HG02588 (cell line): ENCODE measurements around the gene MAFG.

Experiments
- ATAC-seq: cut with Tn5 transposase; IDR thresholded peaks from one replicate; pipeline ENCODE4 v1.9.1; 2021; ENCODE audit warnings: mild to moderate bottlenecking, moderate library complexity; ENCODE audit not compliant: unreplicated experiment

Gene MAFG

DNA sequence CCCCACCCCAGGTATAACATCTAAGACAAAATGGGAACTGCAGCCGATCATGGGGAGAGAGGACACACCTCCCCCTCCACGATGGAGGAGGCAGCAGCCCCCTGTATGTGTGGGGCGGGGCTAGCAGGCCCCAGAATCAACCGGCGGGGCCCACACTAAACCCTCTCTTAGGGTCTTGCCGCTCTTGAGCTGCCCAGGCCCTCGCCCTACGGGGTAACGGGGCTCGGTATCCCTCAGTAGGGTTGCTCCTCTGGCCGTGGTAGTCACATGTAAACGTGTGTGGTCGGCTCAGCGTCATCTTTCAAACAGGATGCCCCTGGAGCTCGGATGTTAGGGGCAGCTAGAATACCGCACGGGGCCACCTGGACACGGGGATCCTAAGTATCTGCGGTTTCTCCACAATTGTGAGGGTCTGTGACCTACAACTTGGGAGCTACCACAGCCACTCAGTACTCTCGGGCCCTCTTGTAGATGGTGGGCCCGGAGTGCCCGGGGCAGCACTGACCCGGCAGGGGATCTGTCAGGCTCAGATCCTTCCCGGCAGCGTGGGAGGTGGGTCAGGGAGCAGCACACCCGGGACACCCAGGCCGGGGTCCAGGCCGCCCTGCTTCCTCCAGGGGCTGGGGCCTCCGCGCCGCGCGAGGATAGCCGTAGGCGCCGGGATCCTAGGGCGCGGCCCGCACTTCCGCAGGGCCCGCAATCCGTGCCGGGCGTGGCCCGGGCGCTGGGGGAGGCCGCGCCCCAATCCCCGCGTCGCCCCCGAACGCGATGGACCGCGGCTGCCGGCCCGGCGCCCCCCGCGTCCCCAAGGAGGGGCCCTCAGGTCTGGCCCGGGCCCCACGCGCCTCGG lies 57.2 kb downstream of the MAFG start:
- peak; percentile 6 for ATAC-seq

DNA sequence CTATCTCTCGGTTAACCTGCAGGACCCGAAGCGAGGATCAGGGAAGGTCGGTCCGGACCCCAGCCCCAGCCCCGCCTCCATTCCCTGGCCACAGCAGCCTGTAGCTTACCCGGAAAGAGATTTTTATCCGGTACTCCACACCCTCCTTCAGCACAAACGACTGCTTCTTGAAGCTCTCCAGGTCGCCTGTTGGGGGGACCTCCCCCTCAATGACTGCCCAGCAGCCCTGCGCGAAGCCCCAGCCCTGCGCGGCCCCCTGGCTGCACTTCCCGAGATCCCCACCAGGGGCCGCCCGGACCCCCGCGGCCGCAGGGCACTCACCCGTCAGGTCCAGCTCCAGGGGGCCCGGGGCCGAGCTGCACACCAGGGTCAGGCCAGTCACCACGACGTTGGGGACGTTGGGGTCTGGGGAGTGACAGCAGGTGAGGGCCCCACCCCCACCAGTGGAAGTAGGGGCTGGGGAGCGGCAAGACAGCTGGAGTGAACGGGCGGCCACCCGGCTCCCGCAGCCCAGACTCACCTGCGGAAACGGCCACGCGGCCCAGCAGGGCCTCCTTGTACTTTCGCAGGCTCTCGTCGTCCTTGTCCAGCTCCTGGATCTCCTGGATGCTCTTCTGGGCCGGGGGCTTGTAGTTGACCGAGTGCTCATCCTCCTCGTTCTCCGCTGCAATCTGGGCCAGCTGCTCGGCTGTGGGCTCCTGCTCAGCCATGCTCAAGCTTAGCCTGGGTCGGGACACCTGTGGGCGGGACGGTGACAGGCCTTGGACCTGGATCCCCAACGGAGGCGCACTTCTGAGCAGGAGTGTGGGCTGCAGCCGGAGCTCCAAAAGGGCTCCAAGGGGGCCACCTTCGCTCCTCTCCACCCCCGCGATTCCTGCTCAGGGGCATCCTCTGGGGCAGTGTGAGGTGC lies 58.1 kb downstream of the MAFG start:
- no peak for ATAC-seq

DNA sequence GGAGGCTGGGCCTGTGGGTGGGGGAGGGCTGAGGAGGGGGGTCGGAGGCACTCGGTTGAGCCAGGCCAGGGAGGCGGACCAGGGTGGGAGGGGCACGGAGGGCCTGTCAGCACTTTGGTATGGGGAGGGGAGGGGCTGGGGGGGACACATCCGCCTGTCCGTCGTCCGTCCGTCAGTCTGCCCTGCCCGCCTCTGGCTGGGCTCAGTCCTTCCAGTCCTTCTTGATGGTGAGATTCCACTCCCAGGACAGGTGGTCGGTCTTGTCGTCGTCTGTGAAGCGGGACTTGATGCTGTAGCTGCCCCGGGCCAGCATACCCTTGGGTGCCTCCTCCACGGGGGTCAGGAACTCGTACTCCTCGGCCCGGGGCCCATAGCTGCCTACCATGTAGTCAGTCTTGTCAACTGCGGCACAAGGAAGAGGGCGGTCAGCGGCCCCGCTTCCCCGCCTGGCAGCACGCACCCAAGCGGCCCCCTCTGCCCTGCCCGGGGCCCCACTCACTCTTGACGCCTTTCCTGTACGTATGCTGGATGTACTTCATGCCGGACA lies 58.8 kb downstream of the MAFG start:
- no peak for ATAC-seq
